ENCODE measurements around the gene TMEM79.
"Not testable (repeated sequence)": the region's sequence is repeated elsewhere in the genome, so short reads cannot be mapped to it uniquely, and the experiment has no call there.

TMEM79 gene

GRCh38 chr1:156310962-156311361 lies 26.8 kb downstream of the TMEM79 start:
- no peak for DNase-seq

GRCh38 chr1:156316909-156317308 lies 32.8 kb downstream of the TMEM79 start:
- DNase-seq = no peak

GRCh38 chr1:156319664-156320063 lies 35.5 kb downstream of the TMEM79 start:
- peak; percentile 11 for DNase-seq

- DNase-seq = no peak
Measured at GRCh38 chr1:156320560-156320959, 36.4 kb downstream of the TMEM79 start.

- not testable (repeated sequence) for DNase-seq
Measured at GRCh38 chr1:156323179-156323578, 39.1 kb downstream of the TMEM79 start.

- DNase-seq = no peak
Measured at GRCh38 chr1:156336242-156336641, 52.1 kb downstream of the TMEM79 start.

- no peak for DNase-seq
Measured at GRCh38 chr1:156337052-156337887, 53.1 kb downstream of the TMEM79 start.

GRCh38 chr1:156337888-156338179 lies 53.7 kb downstream of the TMEM79 start:
- DNase-seq = no peak

GRCh38 chr1:156338180-156338976 lies 54.3 kb downstream of the TMEM79 start, which contains the start of the genes CCT3 and TSACC:
CCT3 (minus strand) TSS chr1:156338292; CDS start chr1:156338184, 108 bp downstream.
TSACC (plus strand) TSS chr1:156338526; CDS start chr1:156339758, 1,232 bp downstream.
- DNase-seq = peak; percentile 99

Data from activated CD4-positive, alpha-beta T cell treated with anti-CD3 and anti-CD28 coated beads, Interleukin-2, amount 50 U/mL, for 1 hour (primary cell).